ENCODE results near the gene SLC35G1.

Gene SLC35G1

DNA sequence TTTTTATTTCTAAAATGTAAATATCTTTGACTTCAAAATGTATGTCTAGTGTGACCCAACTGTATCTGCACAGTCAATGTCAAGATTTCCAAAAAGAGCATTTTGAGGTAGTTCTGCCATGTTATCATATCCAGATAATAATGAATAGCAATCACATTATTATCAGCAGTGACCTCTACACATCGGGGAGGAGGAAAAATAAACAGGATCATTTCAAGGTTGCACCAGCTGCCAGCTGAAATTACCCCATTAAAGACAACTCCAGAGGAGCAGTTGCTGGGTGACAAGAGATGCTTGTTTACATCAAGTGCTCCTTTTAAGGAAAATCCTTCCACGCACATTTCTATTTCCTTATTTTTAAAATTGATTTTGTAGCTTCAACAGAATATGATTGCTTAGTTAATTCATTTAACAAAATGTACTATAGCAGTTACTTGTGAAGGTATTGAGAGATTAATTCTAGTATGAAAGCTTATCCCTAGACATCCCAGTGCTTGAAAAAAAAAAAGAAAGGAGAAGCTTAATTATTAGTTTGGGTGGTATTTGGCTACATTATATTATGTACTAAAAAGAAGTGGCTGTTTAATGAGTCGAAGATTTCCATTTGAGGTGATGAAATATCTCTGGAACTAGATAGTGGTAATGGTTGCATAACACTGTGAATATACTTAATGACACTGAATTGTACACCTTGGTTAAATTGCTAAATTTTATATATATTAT lies 19.3 kb upstream of the SLC35G1 start:
- Histone ChIP-seq H3K4me3 (replicated peaks; ENCODE audit: low read depth, low read length) (no peak overlapping the region), H3K27me3 (replicated peaks; ENCODE audit: control insufficient read depth, insufficient read depth, low read length) (no peaks in the 10 kb centered on the region), H3K36me3 (ENCODE audit: control insufficient read depth, insufficient read depth, low read length) (no peaks in the 10 kb centered on the region)
- DNase-seq (ENCODE audit: extremely low read depth, insufficient read length): no peak
- TF ChIP-seq, protein P1, sequence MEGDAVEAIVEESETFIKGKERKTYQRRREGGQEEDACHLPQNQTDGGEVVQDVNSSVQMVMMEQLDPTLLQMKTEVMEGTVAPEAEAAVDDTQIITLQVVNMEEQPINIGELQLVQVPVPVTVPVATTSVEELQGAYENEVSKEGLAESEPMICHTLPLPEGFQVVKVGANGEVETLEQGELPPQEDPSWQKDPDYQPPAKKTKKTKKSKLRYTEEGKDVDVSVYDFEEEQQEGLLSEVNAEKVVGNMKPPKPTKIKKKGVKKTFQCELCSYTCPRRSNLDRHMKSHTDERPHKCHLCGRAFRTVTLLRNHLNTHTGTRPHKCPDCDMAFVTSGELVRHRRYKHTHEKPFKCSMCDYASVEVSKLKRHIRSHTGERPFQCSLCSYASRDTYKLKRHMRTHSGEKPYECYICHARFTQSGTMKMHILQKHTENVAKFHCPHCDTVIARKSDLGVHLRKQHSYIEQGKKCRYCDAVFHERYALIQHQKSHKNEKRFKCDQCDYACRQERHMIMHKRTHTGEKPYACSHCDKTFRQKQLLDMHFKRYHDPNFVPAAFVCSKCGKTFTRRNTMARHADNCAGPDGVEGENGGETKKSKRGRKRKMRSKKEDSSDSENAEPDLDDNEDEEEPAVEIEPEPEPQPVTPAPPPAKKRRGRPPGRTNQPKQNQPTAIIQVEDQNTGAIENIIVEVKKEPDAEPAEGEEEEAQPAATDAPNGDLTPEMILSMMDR (IDR thresholded peaks at IDR 0.05; ENCODE audit: insufficient read depth, low read length, poor library complexity, severe bottlenecking): no peak

DNA sequence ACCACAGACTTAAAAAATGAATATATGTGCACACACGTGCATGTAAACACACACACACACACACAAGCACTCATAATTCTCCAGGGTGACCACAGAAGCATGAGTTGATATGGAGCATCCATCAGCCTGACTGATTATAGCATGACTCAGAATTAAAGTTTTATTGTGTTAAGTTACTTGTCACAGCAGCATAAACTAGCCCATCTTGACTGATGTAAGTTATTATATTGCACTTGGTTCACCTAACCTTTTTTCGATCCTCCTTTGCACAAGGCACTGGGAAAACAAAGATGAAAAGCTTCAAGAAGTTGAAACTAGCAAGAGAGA lies 18.8 kb upstream of the SLC35G1 start:
- TF ChIP-seq, protein P1 (IDR thresholded peaks at IDR 0.05; ENCODE audit: insufficient read depth, low read length, poor library complexity, severe bottlenecking): no peak
- no peaks in the 10 kb centered on the region for H3K36me3 ChIP-seq (ENCODE audit: control insufficient read depth, insufficient read depth, low read length)

DNA sequence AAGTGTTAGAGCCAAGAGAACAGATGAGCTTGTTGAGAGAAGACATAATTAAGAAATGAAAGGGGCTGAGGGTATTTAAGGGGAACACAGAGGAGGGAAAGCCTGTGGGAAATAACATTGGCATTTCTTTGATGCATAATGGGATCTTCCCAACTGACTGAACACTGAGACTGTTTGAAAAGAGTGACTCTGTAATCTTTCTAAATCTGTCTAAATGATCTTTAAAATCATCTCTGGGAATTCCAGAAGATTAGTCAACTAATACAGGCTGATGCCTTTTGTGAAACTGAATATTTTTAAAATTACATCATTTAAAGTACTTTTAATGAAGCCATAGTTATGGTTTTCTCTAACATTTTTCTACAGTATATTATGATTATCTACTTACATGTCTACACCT lies 17.4 kb upstream of the SLC35G1 start:
- TF ChIP-seq, protein P1 (IDR thresholded peaks at IDR 0.05; ENCODE audit: insufficient read depth, low read length, poor library complexity, severe bottlenecking): no peak
- Histone ChIP-seq H3K27me3 (replicated peaks; ENCODE audit: control insufficient read depth, insufficient read depth, low read length) (no peaks in the 10 kb centered on the region), H3K4me3 (replicated peaks; ENCODE audit: low read depth, low read length) (no peak overlapping the region), H3K36me3 (ENCODE audit: control insufficient read depth, insufficient read depth, low read length) (no peaks in the 10 kb centered on the region)
- no peak for DNase-seq (ENCODE audit: extremely low read depth, insufficient read length)

More for the DNA sequence above, 18.8 kb upstream of the SLC35G1 start:
- no peak for DNase-seq (ENCODE audit: extremely low read depth, insufficient read length)
- H3K27me3 ChIP-seq (replicated peaks; ENCODE audit: control insufficient read depth, insufficient read depth, low read length): no peaks in the 10 kb centered on the region
- H3K4me3 ChIP-seq (replicated peaks; ENCODE audit: low read depth, low read length): no peak overlapping the region

DNA sequence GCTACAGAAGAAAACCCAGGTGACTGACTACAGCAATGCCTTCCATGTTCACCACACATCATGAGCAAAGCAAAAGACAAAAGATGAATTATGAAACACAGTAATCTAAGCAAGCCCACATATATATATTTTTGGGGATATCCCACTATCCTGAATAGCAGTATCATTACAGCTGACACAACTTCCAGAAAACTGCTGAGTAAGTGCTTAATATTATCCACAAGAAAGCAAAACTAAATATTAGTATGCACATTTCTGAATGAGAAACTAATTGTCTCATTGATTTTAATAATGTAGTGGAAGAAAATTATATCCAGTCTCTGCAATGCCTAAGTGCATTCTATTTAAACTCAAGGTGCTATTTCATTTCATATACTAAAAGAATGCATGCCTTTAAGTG lies 14.5 kb upstream of the SLC35G1 start:
- H3K36me3 ChIP-seq (ENCODE audit: control insufficient read depth, insufficient read depth, low read length): no peaks in the 10 kb centered on the region
- DNase-seq (ENCODE audit: extremely low read depth, insufficient read length): no peak
- H3K27me3 ChIP-seq (replicated peaks; ENCODE audit: control insufficient read depth, insufficient read depth, low read length): no peaks in the 10 kb centered on the region
- H3K4me3 ChIP-seq (replicated peaks; ENCODE audit: low read depth, low read length): no peak overlapping the region
- TF ChIP-seq, protein P1 (IDR thresholded peaks at IDR 0.05; ENCODE audit: insufficient read depth, low read length, poor library complexity, severe bottlenecking): no peak

DNA sequence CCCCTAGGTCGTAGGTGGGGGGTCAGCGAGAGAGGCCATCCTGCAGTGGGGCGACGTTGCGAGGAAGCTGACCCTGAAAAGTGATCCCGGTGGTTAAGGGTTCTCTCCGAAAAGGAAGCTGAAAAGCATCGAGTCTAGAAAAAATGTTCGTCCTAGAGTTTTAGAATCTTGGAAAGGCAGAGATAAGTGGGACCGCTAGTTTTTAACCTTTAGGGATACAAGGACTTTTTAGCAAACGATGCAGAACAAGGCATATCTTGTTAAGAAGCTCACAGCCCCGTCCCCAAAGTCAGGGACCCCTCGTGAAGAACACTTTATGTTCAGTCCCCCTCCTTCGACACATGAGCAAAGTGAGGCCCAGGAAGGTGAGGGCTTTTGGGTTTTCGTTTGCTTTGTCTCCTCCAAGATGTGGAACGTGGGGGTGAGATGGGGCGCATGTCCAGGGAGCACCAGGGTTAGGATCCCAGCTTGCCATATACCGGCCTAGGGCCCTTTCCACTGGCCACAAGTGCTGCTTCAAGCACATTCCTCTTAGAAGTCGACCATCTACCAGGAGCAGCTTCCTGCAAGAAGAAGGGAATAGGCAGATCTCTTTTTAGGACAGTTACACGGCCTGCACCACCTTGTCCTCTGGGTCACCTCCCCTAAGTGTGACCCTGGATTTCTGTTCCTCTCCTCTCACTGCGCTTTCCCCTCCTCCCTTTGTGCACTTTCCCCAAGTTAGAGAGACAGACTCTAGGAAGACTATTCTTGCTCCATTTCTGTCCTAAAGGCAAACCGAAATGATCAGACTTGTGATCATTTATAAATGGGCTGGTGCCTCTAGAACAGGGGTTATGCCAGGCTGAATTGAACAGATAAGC lies 969 bp downstream of the SLC35G1 start:
- H3K27me3 ChIP-seq (replicated peaks; ENCODE audit: control insufficient read depth, insufficient read depth, low read length): no peaks in the 10 kb centered on the region
- TF ChIP-seq, protein P1 (IDR thresholded peaks at IDR 0.05; ENCODE audit: insufficient read depth, low read length, poor library complexity, severe bottlenecking): no peak
- DNase-seq (ENCODE audit: extremely low read depth, insufficient read length): peak; percentile 7
- peak overlapping the region; percentile 80 for H3K4me3 ChIP-seq (replicated peaks; ENCODE audit: low read depth, low read length)
- no peaks in the 10 kb centered on the region for H3K36me3 ChIP-seq (ENCODE audit: control insufficient read depth, insufficient read depth, low read length)

Data from GM06990 (cell line).